KMS-11 (cell line): ENCODE data around the gene MAN1B1.

Experiments
- H2AFZ ChIP-seq: fragments of 200-600 bp; sonication (generic); 2 replicates; pipeline ENCODE4 v1.6.1; 2016; ENCODE audit warnings: antibody characterized with exemption, mixed run types, low read depth
- H3K27ac ChIP-seq: fragments of 200-600 bp; sonication (generic); 2 replicates; pipeline ENCODE4 v1.6.1; 2016; ENCODE audit warnings: mild to moderate bottlenecking, mixed run types
- H3K27me3 ChIP-seq: fragments of 200-600 bp; sonication (generic); 2 replicates; pipeline ENCODE4 v1.6.1; 2017; ENCODE audit warnings: mild to moderate bottlenecking, low read depth, mixed run types, moderate library complexity; ENCODE audit not compliant: insufficient read depth
- H3K36me3 ChIP-seq: fragments of 200-600 bp; sonication (generic); 2 replicates; pipeline ENCODE4 v1.6.1; 2017; ENCODE audit warnings: mild to moderate bottlenecking, mixed run types; ENCODE audit not compliant: insufficient read depth
- H3K4me1 ChIP-seq: fragments of 200-600 bp; sonication (generic); 2 replicates; pipeline ENCODE4 v1.6.1; 2016; ENCODE audit warnings: mild to moderate bottlenecking, low read depth, mixed run types; ENCODE audit not compliant: poor library complexity, severe bottlenecking
- H3K4me2 ChIP-seq: fragments of 200-600 bp; sonication (generic); 2 replicates; pipeline ENCODE4 v1.7.0; 2016; ENCODE audit warnings: mild to moderate bottlenecking, mixed run types
- H3K4me3 ChIP-seq: fragments of 200-600 bp; sonication (generic); IDR thresholded peaks from 2 replicates; pipeline ENCODE4 v1.6.1; 2017; ENCODE audit warnings: low read depth, low read length, mixed read lengths; ENCODE audit not compliant: insufficient read depth
- H3K79me2 ChIP-seq: fragments of 200-600 bp; sonication (generic); 2 replicates; pipeline ENCODE4 v1.6.1; 2016; ENCODE audit warnings: low read depth, mixed run types; ENCODE audit not compliant: insufficient read depth
- H3K9ac ChIP-seq: fragments of 200-600 bp; sonication (generic); 2 replicates; pipeline ENCODE4 v1.6.1; 2016; ENCODE audit warnings: mild to moderate bottlenecking, mixed run types
- H4K20me1 ChIP-seq: fragments of 200-600 bp; sonication (generic); 2 replicates; pipeline ENCODE4 v1.6.1; 2016; ENCODE audit warnings: mild to moderate bottlenecking, mixed run types; ENCODE audit not compliant: insufficient read depth
- CTCF ChIP-seq: fragments of 200-600 bp; sonication (generic); conservative IDR thresholded peaks from 2 replicates; pipeline ENCODE4 v1.6.1; 2017; ENCODE audit warnings: low read depth, mild to moderate bottlenecking, antibody characterized with exemption, low read length, moderate library complexity, mixed read lengths

Gene MAN1B1

GRCh38 chr9:137052293-137052692 lies 34.5 kb upstream of the MAN1B1 start:
- no peak overlapping the region for H2AFZ ChIP-seq
- no peak overlapping the region for H3K27ac ChIP-seq
- no peak overlapping the region for H3K4me2 ChIP-seq
- no peaks in the 10 kb centered on the region for H3K36me3 ChIP-seq
- no peak overlapping the region for H3K9ac ChIP-seq
- H3K4me1 ChIP-seq: peaks cover 2% of the 10 kb centered on the region
- no peaks in the 10 kb centered on the region for H3K79me2 ChIP-seq
- no peak for TF ChIP-seq CTCF
- H4K20me1 ChIP-seq: no peaks in the 10 kb centered on the region
- peaks cover 86% of the 10 kb centered on the region for H3K27me3 ChIP-seq
- no peak overlapping the region for H3K4me3 ChIP-seq

GRCh38 chr9:137052998-137053943 lies 33.5 kb upstream of the MAN1B1 start:
- Histone ChIP-seq H3K4me3 (no peak overlapping the region), H3K4me1 (peaks cover 6% of the 10 kb centered on the region), H3K27me3 (peaks cover 86% of the 10 kb centered on the region), H3K79me2 (no peaks in the 10 kb centered on the region), H3K4me2 (no peak overlapping the region), H2AFZ (peak overlapping the region; percentile 14; the same call in 1 of the 2 replicates), H3K9ac (no peak overlapping the region), H3K36me3 (no peaks in the 10 kb centered on the region), H4K20me1 (no peaks in the 10 kb centered on the region), H3K27ac (no peak overlapping the region)
- TF ChIP-seq CTCF: no peak

DNA sequence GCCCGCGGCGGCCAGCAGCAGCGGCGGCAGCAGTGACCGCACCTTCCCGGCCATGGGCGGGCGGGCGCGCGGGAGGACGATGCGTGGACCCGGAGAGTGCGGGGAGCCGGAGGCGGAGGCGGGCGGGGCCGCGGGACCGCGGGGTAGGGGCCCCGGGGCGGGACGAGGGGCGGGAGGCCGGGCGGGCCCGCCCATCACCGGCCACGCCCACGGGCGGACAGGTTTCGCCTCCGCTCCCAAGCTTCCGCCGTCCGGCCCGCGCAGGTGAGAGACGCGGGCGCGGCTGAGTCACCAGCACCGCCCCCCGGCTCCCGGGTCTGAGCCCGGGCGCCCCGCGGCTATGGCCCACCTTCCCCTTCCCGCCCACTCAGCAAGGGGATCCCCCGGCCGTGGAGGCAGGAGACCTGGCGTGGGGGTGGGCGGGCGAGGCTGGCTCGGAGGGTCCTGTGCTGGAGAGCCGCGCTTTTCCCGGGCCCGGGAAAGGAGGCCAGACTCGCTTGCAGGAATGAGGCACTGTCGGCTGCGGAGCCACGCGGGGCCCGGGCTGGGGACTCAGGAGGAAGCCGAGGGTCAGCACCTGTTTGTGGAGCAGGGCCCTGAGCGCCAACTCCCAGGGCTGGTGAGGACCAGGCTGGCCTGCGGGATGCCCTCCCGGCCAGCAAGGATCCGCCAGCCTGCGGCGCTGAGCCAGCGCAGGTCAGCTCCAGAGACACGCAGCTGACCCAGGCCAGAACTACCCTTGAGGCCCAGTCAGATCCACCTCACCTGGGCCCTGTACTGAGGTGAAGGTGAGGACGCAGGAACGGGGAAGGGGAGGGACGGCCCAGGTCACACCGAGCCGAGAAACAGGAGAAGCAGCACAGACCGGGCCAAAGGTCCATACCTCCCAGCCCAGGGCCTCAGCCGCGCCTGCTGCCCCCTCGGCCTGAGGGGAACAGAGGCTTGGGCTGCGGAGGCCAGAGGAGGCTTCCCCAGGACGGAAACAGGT lies 32.5 kb upstream of the MAN1B1 start, which contains the start of gene ENTPD2:
Gene ENTPD2, minus strand, starts transcription at position 118 of the 988 bp plus-strand sequence. Its CDS starts 64 bp downstream, at position 54.
- Histone ChIP-seq H4K20me1 (no peaks in the 10 kb centered on the region), H3K27ac (no peak within 1 kb of the TSS), H3K9ac (no peak within 1 kb of the TSS), H3K36me3 (no peaks in the 10 kb centered on the region), H3K4me3 (no peak within 1 kb of the TSS), H3K4me2 (no peak within 1 kb of the TSS), H3K27me3 (peaks cover 91% of the 10 kb centered on the region), H3K4me1 (peaks cover 6% of the 10 kb centered on the region), H2AFZ (peak within 1 kb of the TSS; percentile 14), H3K79me2 (no peaks in the 10 kb centered on the region)
- TF ChIP-seq CTCF: no peak

- H3K9ac ChIP-seq: no peak overlapping the region
- no peak overlapping the region for H3K4me2 ChIP-seq
- H3K36me3 ChIP-seq: no peaks in the 10 kb centered on the region
- H3K27ac ChIP-seq: no peak overlapping the region
- no peak overlapping the region for H2AFZ ChIP-seq
- H3K27me3 ChIP-seq: peaks cover 90% of the 10 kb centered on the region
- no peaks in the 10 kb centered on the region for H3K79me2 ChIP-seq
- no peaks in the 10 kb centered on the region for H4K20me1 ChIP-seq
- H3K4me1 ChIP-seq: peaks cover 6% of the 10 kb centered on the region
- TF ChIP-seq CTCF: no peak
- no peak overlapping the region for H3K4me3 ChIP-seq
Measured at GRCh38 chr9:137054932-137055384, 31.8 kb upstream of the MAN1B1 start.
